Heart left ventricle (tissue), 16 donors: ENCODE measurements around the gene RARS2. TPM values are rescaled to one million over a fixed set of nuclear protein-coding genes. Genes with fewer than 3 reads are reported as not detected.

Experiments
- ATAC-seq, 4 donors: fragments of 200-7000 bp; cut with Tn5 transposase; one replicate each; pipeline ENCODE4 v1.9.1; 2020 to 2022; ENCODE audit warnings: moderate library complexity in 4 of 4, mild to moderate bottlenecking in 3 of 4, moderate number of reproducible peaks in 1 of 4
- DNase-seq, 5 donors: peaks; one replicate each; pipeline ENCODE4 v3.0.0-alpha.2; 2020
- H3K27ac ChIP-seq, 12 donors: fragments of 200-600 bp; sonication (generic) in 4 of 12; one replicate each; pipeline versions ENCODE4 v1.5.0 to v1.8.0; 2016 to 2022; ENCODE audit warnings: mild to moderate bottlenecking in 2 of 12
- H3K27me3 ChIP-seq, 9 donors: fragments of 200-600 bp; sonication (generic) in 2 of 9; one replicate each; pipeline versions ENCODE4 v1.5.1 to v1.8.0; 2016 to 2022; ENCODE audit warnings: mild to moderate bottlenecking in 3 of 9
- H3K36me3 ChIP-seq, 9 donors: fragments of 200-600 bp; sonication (generic) in 2 of 9; one replicate each; pipeline versions ENCODE4 v1.5.0 to v1.8.0; 2018 to 2022; ENCODE audit warnings: mild to moderate bottlenecking in 2 of 9
- H3K4me1 ChIP-seq, 12 donors: fragments of 200-600 bp; sonication (generic) in 4 of 12; one replicate each; pipeline versions ENCODE4 v1.5.0 to v1.8.0; 2016 to 2022; ENCODE audit warnings: mild to moderate bottlenecking in 3 of 12
- H3K4me3 ChIP-seq, 12 donors: fragments of 200-600 bp; sonication (generic) in 4 of 12; one replicate each; pipeline versions ENCODE4 v1.5.0 to v1.8.0; 2017 to 2022; ENCODE audit warnings: mild to moderate bottlenecking in 9 of 12, moderate library complexity in 4 of 12
- H3K9me3 ChIP-seq, 12 donors: fragments of 200-600 bp; sonication (generic) in 4 of 12; one replicate each; pipeline versions ENCODE4 v1.5.0 to v1.8.0; 2016 to 2022; ENCODE audit warnings: mild to moderate bottlenecking in 1 of 12
- CTCF ChIP-seq, 12 donors: fragments of 200-600 bp; sonication (generic) in 4 of 12; IDR thresholded peaks; one replicate each; pipeline versions ENCODE4 v1.5.0 to v1.8.0; 2018 to 2022; ENCODE audit warnings: antibody characterized with exemption in 12 of 12, mild to moderate bottlenecking in 5 of 12
- POLR2A ChIP-seq, 2 donors: fragments of 450-650 bp; IDR thresholded peaks; one replicate each; pipeline ENCODE4 v1.6.1; 2017; ENCODE audit warnings: antibody characterized with exemption in 2 of 2, mild to moderate bottlenecking in 2 of 2, moderate library complexity in 2 of 2
- WGBS, 4 donors: extraction: QIAGEN DNeasy Blood & Tissue Kit in 2 of 4; methylation state at CpG; one replicate each; pipeline versions ENCODE4 v1.1.5 to v1.1.7; 2013 to 2018; 5-methylcytosine and 5-hydroxymethylcytosine counted together
- intact Hi-C, 10 donors: fragments of 100-400 bp; cut with DNase I; formaldehyde crosslinking; loops; one replicate each; pipeline versions ENCODE4 v1.11.1 to v1.14.2; 2022
- polyA plus RNA-seq, 2 donors: library from polyadenylated mRNA; stranded (reverse); fragments of 200-250 nt; gene quantifications; one replicate each; pipeline ENCODE4 v1.2.3, GENCODE V29; 2013
- total RNA-seq, 9 donors: library from RNA; depleted of rRNA in 2 of 9; stranded (reverse); fragments of >200 nt in 2 of 9; fragmentation: NEBNext Ultra II Directional in 3 of 9; extraction: Animal tissue kit (Norgen Biotek cat#: 25700) in 3 of 9; gene quantifications; one replicate each; pipeline versions ENCODE4 v1.1.0 to v1.2.4, GENCODE V29; 2016 to 2023
- donor health status: ischemic (EF 13 %, LVEDD 7.1; RV severe dilation, severe dysfunction).
- donor health status: healthy with polysubstance abuse.
- donor health status: DM: no; HTN: yes; CAD: no.
- donor health status: DM: no; HTN: no; CAD: no.
- donor health status: ischemic (EF 25% LVEDD 6.9; RV normal size, moderate dysfunction).
- donor health status: ischemic (EF 25% LVEDD 5.7; RV mildly dilated, moderate dysfunction).
- donor health status: healthy.
- donor health status: DM: yes; HTN: yes; CAD: no.
- donor health status: ischemic (EF 35%, LVEDD 5.7; RV mildly dilated, moderate dysfunction).
- donor health status: nonischemic (EF 11% LVEDD 7.7; RV severe dilation, severe dysfunction).
- donor health status: DM: yes; HTN: yes; CAD: no.
- donor health status: PGD.
- donor health status: ischemic (EF 29% LVEDD 5.4; RV normal size, mild dysfunction).
- donor health status: nonischemic (EF 23%, LVEDD 6.1; RV moderate dilation, normal function).

The RARS2 gene
- total and polyA plus RNA-seq, 11 donors, result 10.2 to 24.2 (median 20.3) TPM

GRCh38 chr6:87561017-87561416 is 28.8 kb downstream of the RARS2 start:
- TF ChIP-seq CTCF (IDR thresholded peaks at IDR 0.05) (no peak), POLR2A (IDR thresholded peaks at IDR 0.05) (no peak)
- Histone ChIP-seq H3K27ac (no peak overlapping the region), H3K4me1 (peaks cover 0 to 11% (median 0%) of the 10 kb centered on the region in 12 donors), H3K27me3 (no peaks in the 10 kb centered on the region), H3K4me3 (no peak overlapping the region), H3K36me3 (peaks cover 0 to 93% (median 62%) of the 10 kb centered on the region in 9 donors), H3K9me3 (no peaks in the 10 kb centered on the region)
- ATAC-seq (no peak), DNase-seq (no peak)
- WGBS, 4 donors, result 63 to 89% (median 73%) methylated on average over 1 of the region's 1 CpG
- intact Hi-C loops, result no loop called here

- DNase-seq (no peak), ATAC-seq (no peak)
- Histone ChIP-seq H3K27ac (no peak overlapping the region), H3K4me1 (no peaks in the 10 kb centered on the region), H3K36me3 (peaks cover 0 to 94% (median 77%) of the 10 kb centered on the region in 9 donors), H3K9me3 (no peaks in the 10 kb centered on the region), H3K27me3 (no peaks in the 10 kb centered on the region), H3K4me3 (no peak overlapping the region)
- TF ChIP-seq CTCF (IDR thresholded peaks at IDR 0.05), result no peak
- no peak for TF ChIP-seq POLR2A (IDR thresholded peaks at IDR 0.05)
- intact Hi-C loops, result no loop called here
These were observed 31.3 kb downstream of the RARS2 start for GRCh38 chr6:87558446-87558845.

GRCh38 chr6:87555506-87555905 is 34.3 kb downstream of the RARS2 start:
- Histone ChIP-seq H3K27me3 (no peaks in the 10 kb centered on the region), H3K9me3 (no peaks in the 10 kb centered on the region), H3K4me1 (no peaks in the 10 kb centered on the region), H3K36me3 (peaks cover 0 to 93% (median 61%) of the 10 kb centered on the region in 9 donors), H3K4me3 (no peak overlapping the region), H3K27ac (no peak overlapping the region)
- TF ChIP-seq CTCF (IDR thresholded peaks at IDR 0.05) (no peak), POLR2A (IDR thresholded peaks at IDR 0.05) (no peak)
- DNase-seq, result no peak
- intact Hi-C loops, result no loop called here
- ATAC-seq, result no peak

GRCh38 chr6:87553159-87553765 is 36.5 kb downstream of the RARS2 start:
- no peak for TF ChIP-seq POLR2A (IDR thresholded peaks at IDR 0.05)
- TF ChIP-seq CTCF (IDR thresholded peaks at IDR 0.05), result no peak
- WGBS, 4 donors, result 94 to 96% (median 94%) methylated on average over 4 of the region's 4 CpGs
- H3K4me3 ChIP-seq, result no peak overlapping the region
- DNase-seq (no peak), ATAC-seq (no peak)
- H3K27ac ChIP-seq, result no peak overlapping the region
- no peaks in the 10 kb centered on the region for H3K4me1 ChIP-seq
- intact Hi-C loops, result no loop called here
- peaks cover 0 to 89% (median 51%) of the 10 kb centered on the region in 9 donors for H3K36me3 ChIP-seq
- H3K9me3 ChIP-seq, result no peaks in the 10 kb centered on the region
- no peaks in the 10 kb centered on the region for H3K27me3 ChIP-seq
